Activated CD4-positive, alpha-beta memory T cell treated with anti-CD3 and anti-CD28 coated beads for 36 hours (primary cell): Measurements from ENCODE around the gene ARID1B. TPM values are rescaled to one million over a fixed set of nuclear protein-coding genes. Genes with fewer than 3 reads are reported as not detected.

Experiments
- CTCF ChIA-PET: fragments of 350-600 bp; sonication (Branson Sonifier 250); formaldehyde crosslinking; loops from one replicate; lab custom pipeline; 2021; ENCODE audit warnings: antibody characterized with exemption, inconsistent platforms; lab: Charles Lee
- POLR2A ChIA-PET: fragments of 350-600 bp; sonication (Branson Sonifier 250); formaldehyde crosslinking; loops from one replicate; lab custom pipeline; 2021; ENCODE audit warnings: antibody characterized with exemption; lab: Charles Lee
- DNase-seq: peaks from one replicate; pipeline ENCODE4 v3.0.0-alpha.2; 2020
- H3K27ac Mint-ChIP-seq: one replicate; pipeline ENCODE4 v1.8.0; 2021; ENCODE audit warnings: mixed read lengths
- H3K27me3 Mint-ChIP-seq: one replicate; pipeline ENCODE4 v1.8.0; 2021; ENCODE audit warnings: mixed read lengths
- H3K36me3 Mint-ChIP-seq: one replicate; pipeline ENCODE4 v1.8.0; 2021; ENCODE audit warnings: mixed read lengths
- H3K4me1 Mint-ChIP-seq: one replicate; pipeline ENCODE4 v1.8.0; 2021; ENCODE audit warnings: low read depth, mixed read lengths
- H3K4me3 Mint-ChIP-seq: one replicate; pipeline ENCODE4 v1.8.0; 2021; ENCODE audit warnings: mild to moderate bottlenecking, mixed read lengths
- H3K9me3 Mint-ChIP-seq: one replicate; pipeline ENCODE4 v1.8.0; 2021; ENCODE audit warnings: mixed read lengths
- intact Hi-C: fragments of 100-400 bp; cut with micrococcal nuclease; formaldehyde crosslinking; loops from one replicate; pipeline ENCODE4 v1.15.1; 2023
- total RNA-seq, 2 experiments: library from RNA; stranded (reverse); gene quantifications; one replicate each; pipeline ENCODE4 v1.2.3, GENCODE V29; 2021

Gene ARID1B
- total RNA-seq, 2 experiments from 2014 or later, result 39.0 to 41.5 TPM

DNA sequence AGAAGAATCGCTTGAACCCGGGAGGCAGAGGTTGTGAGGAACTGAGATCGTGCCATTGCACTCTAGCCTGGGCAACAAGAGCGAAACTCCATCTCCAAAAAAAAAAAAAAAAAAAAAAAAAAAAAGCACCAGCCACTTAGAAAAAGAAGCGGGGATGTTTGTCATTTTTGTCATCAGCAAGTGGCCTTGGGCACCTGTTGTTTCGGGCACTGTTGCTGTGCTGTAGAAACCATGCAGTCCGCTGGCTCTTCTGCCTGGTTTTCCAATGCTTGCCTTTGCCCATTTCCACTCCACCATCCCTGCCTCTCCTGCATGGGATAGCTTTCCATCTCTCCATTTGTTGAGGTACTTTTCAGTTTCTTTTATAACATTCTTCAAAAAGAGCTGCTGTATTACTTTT lies 129.3 kb downstream of the ARID1B start:
- H3K4me3 Mint-ChIP-seq, result no peak overlapping the region
- ChIA-PET CTCF (no interaction called here), POLR2A (no interaction called here)
- H3K27me3 Mint-ChIP-seq, result no peaks in the 10 kb centered on the region
- no peaks in the 10 kb centered on the region for H3K9me3 Mint-ChIP-seq
- peaks cover 7% of the 10 kb centered on the region for H3K36me3 Mint-ChIP-seq
- no peak overlapping the region for H3K27ac Mint-ChIP-seq
- peaks cover 40% of the 10 kb centered on the region for H3K4me1 Mint-ChIP-seq
- intact Hi-C loops, result no loop called here
- no peak for DNase-seq

- Mint-ChIP-seq H3K4me1 (peaks cover 52% of the 10 kb centered on the region), H3K36me3 (peaks cover 1% of the 10 kb centered on the region), H3K9me3 (no peaks in the 10 kb centered on the region), H3K27me3 (no peaks in the 10 kb centered on the region), H3K4me3 (no peak overlapping the region), H3K27ac (no peak overlapping the region)
- no peak for DNase-seq
- CTCF ChIA-PET, result no interaction called here
- POLR2A ChIA-PET, result interaction anchor here (0.6 kb wide), 1 partner anchor 97 kb away, joined by 4 read pairs; no protein-coding TSS in a partner anchor
- intact Hi-C loops, result loop anchor here (5.0 kb wide), 1 partner anchor 1597 kb away; the partner anchor contains the start of gene TFB1M
Measured at GRCh38 chr6:156909212-156910010, 132.2 kb downstream of the ARID1B start.

- H3K9me3 Mint-ChIP-seq, result no peaks in the 10 kb centered on the region
- no peak overlapping the region for H3K4me3 Mint-ChIP-seq
- intact Hi-C loops, result loop anchor here (5.0 kb wide), 1 partner anchor 1598 kb away; the partner anchor contains the start of gene TFB1M
- H3K27me3 Mint-ChIP-seq, result no peaks in the 10 kb centered on the region
- H3K4me1 Mint-ChIP-seq, result peaks cover 53% of the 10 kb centered on the region
- no peak for DNase-seq
- H3K27ac Mint-ChIP-seq, result no peak overlapping the region
- CTCF ChIA-PET, result no interaction called here
- POLR2A ChIA-PET, result no interaction called here
- peaks cover 1% of the 10 kb centered on the region for H3K36me3 Mint-ChIP-seq
Measured at GRCh38 chr6:156910011-156910334, 132.8 kb downstream of the ARID1B start.

DNA sequence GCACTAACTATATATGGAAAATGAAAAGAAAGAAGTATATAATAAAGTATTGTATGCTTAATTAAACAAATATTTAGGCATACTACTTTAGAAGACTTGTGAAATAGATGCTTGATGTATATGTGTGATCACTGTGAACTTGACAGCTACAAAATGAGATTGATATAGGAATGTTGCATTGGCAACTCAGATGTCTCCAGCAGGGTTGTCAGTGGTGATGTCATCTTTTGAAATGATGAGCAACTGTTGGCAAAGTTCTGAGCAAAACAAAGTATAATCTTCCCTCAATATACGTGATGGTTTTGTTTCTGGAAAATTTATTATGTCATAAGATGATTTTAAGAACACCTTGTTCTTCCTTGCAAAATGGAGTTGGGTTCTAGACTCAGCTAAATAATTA lies 133.8 kb downstream of the ARID1B start:
- ChIA-PET CTCF (no interaction called here), POLR2A (interaction anchor here (0.6 kb wide), 2 partner anchors 11 to 107 kb away, joined by 3 to 4 read pairs; no protein-coding TSS in a partner anchor)
- no peaks in the 10 kb centered on the region for H3K9me3 Mint-ChIP-seq
- intact Hi-C loops, result loop anchor here (5.0 kb wide), 1 partner anchor 1599 kb away; the partner anchor contains the start of gene TFB1M
- no peak for DNase-seq
- no peaks in the 10 kb centered on the region for H3K27me3 Mint-ChIP-seq
- no peak overlapping the region for H3K27ac Mint-ChIP-seq
- peaks cover 52% of the 10 kb centered on the region for H3K4me1 Mint-ChIP-seq
- no peak overlapping the region for H3K4me3 Mint-ChIP-seq
- peaks cover 1% of the 10 kb centered on the region for H3K36me3 Mint-ChIP-seq

DNA sequence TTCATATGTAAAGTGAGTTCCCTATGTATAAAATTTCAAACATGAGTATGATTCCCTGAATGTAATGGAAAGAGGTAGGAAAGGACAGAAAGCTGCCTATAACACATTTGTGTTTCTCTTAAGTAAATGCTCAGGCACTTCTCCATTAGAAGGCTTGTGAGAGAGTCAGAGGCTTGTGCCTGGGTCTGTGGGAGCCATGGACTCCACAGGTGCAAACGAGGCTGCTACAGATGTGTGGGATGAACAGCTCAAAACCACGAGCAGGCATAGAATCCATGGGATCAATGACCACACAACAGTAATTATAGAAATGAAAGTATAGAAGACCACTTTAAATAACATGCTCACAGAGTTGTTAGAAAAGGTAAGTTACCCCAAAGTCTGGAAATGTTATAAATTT lies 134.4 kb downstream of the ARID1B start:
- no peaks in the 10 kb centered on the region for H3K27me3 Mint-ChIP-seq
- H3K4me1 Mint-ChIP-seq, result peaks cover 55% of the 10 kb centered on the region
- no peak for DNase-seq
- H3K4me3 Mint-ChIP-seq, result no peak overlapping the region
- H3K9me3 Mint-ChIP-seq, result no peaks in the 10 kb centered on the region
- no peak overlapping the region for H3K27ac Mint-ChIP-seq
- ChIA-PET CTCF (no interaction called here), POLR2A (no interaction called here)
- peaks cover 2% of the 10 kb centered on the region for H3K36me3 Mint-ChIP-seq
- intact Hi-C loops, result loop anchor here (5.0 kb wide), 1 partner anchor 1599 kb away; the partner anchor contains the start of gene TFB1M

DNA sequence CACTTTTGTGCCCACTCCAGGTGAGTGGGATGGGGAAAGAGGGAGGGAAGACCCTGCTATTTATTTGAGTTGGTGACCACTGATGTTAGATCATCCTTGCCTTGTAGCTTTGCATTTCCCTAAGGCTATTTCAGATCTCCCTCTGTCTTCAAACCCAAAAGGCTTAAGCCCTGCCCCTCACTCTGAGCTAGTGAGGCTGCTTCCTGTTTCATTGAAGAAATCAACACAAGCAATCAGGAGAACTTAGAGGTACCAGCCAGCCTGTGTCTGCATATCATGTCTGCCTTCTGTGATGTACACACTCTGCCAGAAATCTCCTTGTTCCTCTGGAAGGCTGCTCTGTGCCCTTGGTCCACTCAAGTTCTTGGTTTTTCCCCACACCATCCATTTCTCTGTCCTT lies 135.3 kb downstream of the ARID1B start:
- Mint-ChIP-seq H3K27me3 (no peaks in the 10 kb centered on the region), H3K4me3 (no peak overlapping the region), H3K27ac (no peak overlapping the region), H3K4me1 (peaks cover 57% of the 10 kb centered on the region), H3K9me3 (no peaks in the 10 kb centered on the region), H3K36me3 (peaks cover 2% of the 10 kb centered on the region)
- ChIA-PET POLR2A (no interaction called here), CTCF (no interaction called here)
- intact Hi-C loops, result loop anchor here (5.0 kb wide), 1 partner anchor 1600 kb away; the partner anchor contains the start of gene TFB1M
- DNase-seq, result no peak

GRCh38 chr6:156914181-156914580 lies 137.0 kb downstream of the ARID1B start:
- Mint-ChIP-seq H3K27ac (no peak overlapping the region), H3K4me3 (no peak overlapping the region), H3K27me3 (no peaks in the 10 kb centered on the region), H3K9me3 (no peaks in the 10 kb centered on the region), H3K4me1 (peaks cover 57% of the 10 kb centered on the region), H3K36me3 (peaks cover 2% of the 10 kb centered on the region)
- intact Hi-C loops, result loop anchor here (5.0 kb wide), 1 partner anchor 1602 kb away; the partner anchor contains the start of gene TFB1M
- POLR2A ChIA-PET, result no interaction called here
- CTCF ChIA-PET, result interaction anchor here (0.7 kb wide), 1 partner anchor 295 kb away, joined by 3 read pairs; no protein-coding TSS in a partner anchor
- no peak for DNase-seq

GRCh38 chr6:156916130-156916801 lies 139.1 kb downstream of the ARID1B start:
- intact Hi-C loops, result loop anchor here (5.0 kb wide), 1 partner anchor 34 kb away; no protein-coding TSS in a partner anchor
- CTCF ChIA-PET, result no interaction called here
- peaks cover 54% of the 10 kb centered on the region for H3K4me1 Mint-ChIP-seq

DNA sequence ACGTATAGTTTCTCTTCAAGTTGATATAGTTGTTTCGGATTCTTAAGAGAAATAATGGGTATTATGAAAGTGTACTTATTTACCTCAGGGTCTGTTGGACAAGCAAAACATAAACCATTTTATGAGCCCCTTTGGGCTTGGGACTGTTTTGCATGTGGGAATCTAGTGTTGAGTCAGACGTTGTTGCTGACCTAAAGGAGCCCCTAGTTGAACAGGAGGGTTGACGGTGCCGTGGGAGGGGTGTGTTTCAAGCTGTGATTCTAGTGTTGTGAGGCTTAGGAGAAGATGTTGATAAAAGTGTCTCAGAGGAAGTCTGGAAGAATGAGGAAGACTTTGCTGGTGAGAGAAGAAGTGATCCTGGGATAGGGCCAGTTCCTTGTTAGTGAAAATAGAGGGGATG lies 140.0 kb downstream of the ARID1B start:
- Mint-ChIP-seq H3K4me3 (no peak overlapping the region), H3K27me3 (no peaks in the 10 kb centered on the region), H3K36me3 (peaks cover 2% of the 10 kb centered on the region), H3K4me1 (peaks cover 49% of the 10 kb centered on the region), H3K9me3 (no peaks in the 10 kb centered on the region), H3K27ac (no peak overlapping the region)
- no peak for DNase-seq
- ChIA-PET CTCF (no interaction called here), POLR2A (no interaction called here)
- intact Hi-C loops, result loop anchor here (5.0 kb wide), 1 partner anchor 35 kb away; no protein-coding TSS in a partner anchor

More at GRCh38 chr6:156916130-156916801, 139.1 kb downstream of the ARID1B start:
- POLR2A ChIA-PET, result no interaction called here
- Mint-ChIP-seq H3K27ac (no peak overlapping the region), H3K4me3 (no peak overlapping the region), H3K9me3 (no peaks in the 10 kb centered on the region), H3K36me3 (peaks cover 2% of the 10 kb centered on the region), H3K27me3 (no peaks in the 10 kb centered on the region)
- DNase-seq, result no peak

DNA sequence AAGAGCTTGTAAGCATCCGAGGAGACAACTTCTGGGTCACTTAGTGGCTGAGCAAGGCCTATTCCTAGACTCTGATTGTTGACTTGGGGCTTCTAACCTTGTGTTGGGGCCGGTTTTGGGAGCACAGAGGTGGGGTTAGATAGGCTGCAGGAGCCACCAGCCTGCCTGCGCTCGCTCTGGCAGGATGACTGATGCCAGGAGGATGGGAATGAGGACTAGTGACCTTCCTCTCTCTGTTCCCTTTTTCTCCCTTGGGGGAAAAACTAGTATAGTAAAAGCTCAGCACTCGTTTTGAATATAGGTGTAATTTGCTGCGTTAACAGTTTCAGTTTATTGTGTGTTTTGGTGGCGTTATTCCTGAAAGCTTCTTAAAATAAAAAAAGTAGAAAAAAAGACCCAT lies 141.5 kb downstream of the ARID1B start:
- ChIA-PET CTCF (no interaction called here), POLR2A (no interaction called here)
- H3K27ac Mint-ChIP-seq, result no peak overlapping the region
- H3K9me3 Mint-ChIP-seq, result no peaks in the 10 kb centered on the region
- H3K27me3 Mint-ChIP-seq, result no peaks in the 10 kb centered on the region
- no peak overlapping the region for H3K4me3 Mint-ChIP-seq
- peaks cover 2% of the 10 kb centered on the region for H3K36me3 Mint-ChIP-seq
- peaks cover 40% of the 10 kb centered on the region for H3K4me1 Mint-ChIP-seq
- intact Hi-C loops, result loop anchor here (5.0 kb wide), 1 partner anchor 36 kb away; no protein-coding TSS in a partner anchor
- no peak for DNase-seq

- intact Hi-C loops, result loop anchor here (5.0 kb wide), 1 partner anchor 37 kb away; no protein-coding TSS in a partner anchor
- ChIA-PET POLR2A (no interaction called here), CTCF (no interaction called here)
- no peak overlapping the region for H3K27ac Mint-ChIP-seq
- no peaks in the 10 kb centered on the region for H3K27me3 Mint-ChIP-seq
- H3K36me3 Mint-ChIP-seq, result peaks cover 2% of the 10 kb centered on the region
- DNase-seq, result no peak
- no peak overlapping the region for H3K4me3 Mint-ChIP-seq
- peaks cover 36% of the 10 kb centered on the region for H3K4me1 Mint-ChIP-seq
- H3K9me3 Mint-ChIP-seq, result no peaks in the 10 kb centered on the region
Measured at GRCh38 chr6:156919370-156919769, 142.2 kb downstream of the ARID1B start.

GRCh38 chr6:156919814-156920369 lies 142.7 kb downstream of the ARID1B start:
- no peak for DNase-seq
- Mint-ChIP-seq H3K27ac (no peak overlapping the region), H3K4me1 (peaks cover 34% of the 10 kb centered on the region), H3K4me3 (no peak overlapping the region), H3K36me3 (peaks cover 2% of the 10 kb centered on the region), H3K27me3 (no peaks in the 10 kb centered on the region), H3K9me3 (no peaks in the 10 kb centered on the region)
- ChIA-PET POLR2A (no interaction called here), CTCF (no interaction called here)
- intact Hi-C loops, result loop anchor here (5.0 kb wide), 1 partner anchor 38 kb away; no protein-coding TSS in a partner anchor
